DND-41 (cell line): ENCODE results near the gene TNS1.

Experiments
- EZH2 ChIP-seq: IDR thresholded peaks from 3 replicates; pipeline ENCODE4 v1.6.1; 2012; ENCODE audit warnings: borderline replicate concordance, low read depth, mild to moderate bottlenecking, moderate library complexity, low read length, inconsistent platforms; ENCODE audit not compliant: severe bottlenecking
- TF ChIP-seq, protein P1 (sequence below): IDR thresholded peaks from 2 replicates; pipeline ENCODE4 v1.5.1; 2012; ENCODE audit warnings: borderline replicate concordance, low read length, moderate library complexity, mild to moderate bottlenecking; ENCODE audit not compliant: poor library complexity, severe bottlenecking; ENCODE audit errors: extremely low read depth

DNA sequence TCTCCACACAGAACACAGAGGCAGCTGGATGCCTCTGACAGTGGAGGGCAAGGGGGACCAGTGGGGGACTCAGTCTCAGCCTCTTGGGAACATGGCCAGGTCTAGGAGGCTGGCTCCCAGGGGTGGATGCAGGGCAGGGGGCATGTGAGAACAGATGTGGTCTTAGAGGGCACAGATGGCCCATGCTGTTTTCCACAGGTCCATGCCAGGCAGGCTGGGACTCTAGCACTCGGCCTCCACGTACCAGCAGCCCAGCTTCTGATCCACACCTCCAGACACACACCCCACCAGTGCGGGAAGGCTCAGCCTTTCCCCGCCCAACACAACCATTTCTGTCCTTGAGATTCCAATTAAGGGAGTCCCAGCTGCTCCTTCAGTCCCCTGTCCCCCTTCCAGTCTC is 42.4 kb downstream of the TNS1 start:
- TF ChIP-seq, protein P1, sequence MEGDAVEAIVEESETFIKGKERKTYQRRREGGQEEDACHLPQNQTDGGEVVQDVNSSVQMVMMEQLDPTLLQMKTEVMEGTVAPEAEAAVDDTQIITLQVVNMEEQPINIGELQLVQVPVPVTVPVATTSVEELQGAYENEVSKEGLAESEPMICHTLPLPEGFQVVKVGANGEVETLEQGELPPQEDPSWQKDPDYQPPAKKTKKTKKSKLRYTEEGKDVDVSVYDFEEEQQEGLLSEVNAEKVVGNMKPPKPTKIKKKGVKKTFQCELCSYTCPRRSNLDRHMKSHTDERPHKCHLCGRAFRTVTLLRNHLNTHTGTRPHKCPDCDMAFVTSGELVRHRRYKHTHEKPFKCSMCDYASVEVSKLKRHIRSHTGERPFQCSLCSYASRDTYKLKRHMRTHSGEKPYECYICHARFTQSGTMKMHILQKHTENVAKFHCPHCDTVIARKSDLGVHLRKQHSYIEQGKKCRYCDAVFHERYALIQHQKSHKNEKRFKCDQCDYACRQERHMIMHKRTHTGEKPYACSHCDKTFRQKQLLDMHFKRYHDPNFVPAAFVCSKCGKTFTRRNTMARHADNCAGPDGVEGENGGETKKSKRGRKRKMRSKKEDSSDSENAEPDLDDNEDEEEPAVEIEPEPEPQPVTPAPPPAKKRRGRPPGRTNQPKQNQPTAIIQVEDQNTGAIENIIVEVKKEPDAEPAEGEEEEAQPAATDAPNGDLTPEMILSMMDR = no peak
- no peak for TF ChIP-seq EZH2
